IPS DF 4.7 (cell line): ENCODE measurements around the gene LYSET.
"Not testable (repeated sequence)": the region's sequence is repeated elsewhere in the genome, so short reads cannot be mapped to it uniquely, and the experiment has no call there.

Source experiments
- DNase-seq: peaks from one replicate; pipeline ENCODE4 v3.0.0-alpha.2; 2013; ENCODE audit warnings: low spot score; ENCODE audit errors: extremely low read depth

The LYSET gene

DNA sequence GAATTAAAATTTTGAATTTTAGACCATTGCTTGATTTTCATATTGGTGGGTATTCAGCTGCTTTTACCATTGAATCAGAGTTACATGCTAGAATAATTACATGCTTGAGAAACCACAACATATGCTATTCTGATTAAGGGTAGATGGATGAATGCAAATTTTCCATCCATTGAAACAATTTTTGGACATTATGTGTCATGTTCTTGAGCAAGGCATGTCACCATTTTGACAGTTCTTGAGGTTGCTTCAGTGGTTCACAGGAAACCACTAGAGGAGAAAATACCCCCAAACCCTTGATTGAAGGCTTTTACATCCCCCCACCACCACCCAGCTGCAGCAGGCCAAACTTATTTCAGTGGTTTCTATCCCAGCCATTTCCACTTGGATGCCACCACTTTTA lies 35.4 kb downstream of the LYSET start:
- DNase-seq = no peak

DNA sequence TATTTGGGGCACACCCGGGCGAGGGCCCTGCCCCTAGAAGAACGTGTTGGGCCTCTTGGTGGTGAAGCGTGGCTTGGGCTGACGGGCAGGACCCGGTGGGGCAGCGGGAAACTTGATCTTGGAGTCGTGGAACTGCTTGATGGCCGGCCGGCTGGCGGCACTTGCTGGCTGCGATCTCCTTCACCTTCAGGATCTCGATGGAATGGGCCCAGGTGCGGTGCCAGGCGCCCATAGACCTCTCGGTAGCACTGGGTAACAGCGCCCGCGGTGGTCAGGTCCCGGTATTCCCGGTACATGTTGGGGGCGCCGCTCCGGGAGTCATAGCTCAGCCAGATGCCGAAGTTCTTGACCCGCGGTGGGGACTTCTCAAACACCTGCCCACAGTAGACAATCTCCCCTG lies 38.4 kb downstream of the LYSET start:
- no peak for DNase-seq

- no peak for DNase-seq
Measured at GRCh38 chr14:93228550-93228949, 43.4 kb downstream of the LYSET start.

GRCh38 chr14:93230539-93230938 lies 45.4 kb downstream of the LYSET start:
- no peak for DNase-seq

- no peak for DNase-seq
Measured at GRCh38 chr14:93231129-93231979, 46.2 kb downstream of the LYSET start.

- no peak for DNase-seq
Measured at GRCh38 chr14:93232159-93232558, 47.0 kb downstream of the LYSET start.

- not testable (repeated sequence) for DNase-seq
Measured at GRCh38 chr14:93233078-93233477, 48.0 kb downstream of the LYSET start.

GRCh38 chr14:93234798-93235197 lies 49.7 kb downstream of the LYSET start:
- DNase-seq = no peak
